HepG2 (cell line): ENCODE data around the gene CNTFR. TPM values are rescaled to one million over a fixed set of nuclear protein-coding genes. Genes with fewer than 3 reads are reported as not detected.

Source experiments
- ARNT2 ChIP-seq: sonication (generic); formaldehyde crosslinking; IDR thresholded peaks from 2 replicates; pipeline ENCODE4 v1.8.0; 2022; ENCODE audit warnings: mild to moderate bottlenecking, low read depth, missing genetic modification reagents, moderate library complexity
- ATF7 ChIP-seq, 2 experiments: fragments of 450-650 bp in 1 of 2; sonication (generic) in 1 of 2; formaldehyde crosslinking in 1 of 2; IDR thresholded peaks; 2 replicates each; pipeline versions ENCODE4 v1.4.0 to v1.6.1; 2016 to 2020; ENCODE audit warnings: antibody characterized with exemption in 1 of 2, mild to moderate bottlenecking in 1 of 2, missing genetic modification reagents in 1 of 2
- HHEX ChIP-seq: IDR thresholded peaks from 2 replicates; pipeline ENCODE4 v1.6.1; 2016; ENCODE audit warnings: control low read depth
- JDP2 ChIP-seq: sonication (generic); formaldehyde crosslinking; IDR thresholded peaks from 2 replicates; pipeline ENCODE4 v1.8.1; 2022; ENCODE audit warnings: missing genetic modification reagents, borderline replicate concordance
- MTF2 ChIP-seq: sonication (generic); formaldehyde crosslinking; IDR thresholded peaks from 2 replicates; pipeline ENCODE4 v1.5.0; 2020; ENCODE audit warnings: missing genetic modification reagents, borderline replicate concordance
- MYPOP ChIP-seq: sonication (generic); formaldehyde crosslinking; IDR thresholded peaks from 2 replicates; pipeline ENCODE4 v1.8.1; 2023; ENCODE audit warnings: mild to moderate bottlenecking, moderate library complexity, missing genetic modification reagents
- PHF21A ChIP-seq: sonication (generic); formaldehyde crosslinking; IDR thresholded peaks from 2 replicates; pipeline ENCODE4 v1.5.0; 2020; ENCODE audit warnings: mild to moderate bottlenecking, missing genetic modification reagents
- TGIF2 ChIP-seq: IDR thresholded peaks from 2 replicates; pipeline ENCODE4 v1.6.1; 2016; ENCODE audit warnings: control low read depth, missing compliant biosample characterization
- TOE1 ChIP-seq: sonication (generic); formaldehyde crosslinking; IDR thresholded peaks from 2 replicates; pipeline ENCODE4 v1.4.0; 2020; ENCODE audit warnings: mild to moderate bottlenecking, missing genetic modification reagents
- ZC3H13 ChIP-seq: sonication (generic); formaldehyde crosslinking; IDR thresholded peaks from 2 replicates; pipeline ENCODE4 v1.8.1; 2023; ENCODE audit warnings: mild to moderate bottlenecking, missing genetic modification reagents, moderate library complexity
- ZFP91 ChIP-seq: sonication (generic); formaldehyde crosslinking; IDR thresholded peaks from 2 replicates; pipeline ENCODE4 v1.9.0; 2022; ENCODE audit warnings: missing genetic modification reagents, mild to moderate bottlenecking, borderline replicate concordance
- ZKSCAN8 ChIP-seq: IDR thresholded peaks from 2 replicates; pipeline ENCODE4 v1.6.1; 2016; ENCODE audit warnings: borderline replicate concordance, missing genetic modification reagents, missing compliant biosample characterization
- ZNF281 ChIP-seq: sonication (generic); formaldehyde crosslinking; IDR thresholded peaks from 2 replicates; pipeline ENCODE4 v1.4.0; 2020; ENCODE audit warnings: missing genetic modification reagents, borderline replicate concordance
- ZNF362 ChIP-seq: sonication (generic); formaldehyde crosslinking; IDR thresholded peaks from 2 replicates; pipeline ENCODE4 v1.4.0; 2020; ENCODE audit warnings: missing genetic modification reagents, mild to moderate bottlenecking, borderline replicate concordance
- ZNF44 ChIP-seq: sonication (generic); formaldehyde crosslinking; IDR thresholded peaks from 2 replicates; pipeline ENCODE4 v1.5.1; 2020; ENCODE audit warnings: mild to moderate bottlenecking, missing genetic modification reagents
- ZNF614 ChIP-seq: IDR thresholded peaks from 2 replicates; pipeline ENCODE4 v1.6.1; 2018; ENCODE audit warnings: missing biosample characterization, missing genetic modification reagents, inconsistent platforms, borderline replicate concordance
- ZNF629 ChIP-seq: sonication (generic); formaldehyde crosslinking; conservative IDR thresholded peaks from 2 replicates; pipeline ENCODE4 v1.5.0; 2020; ENCODE audit warnings: missing genetic modification reagents
- ZNF639 ChIP-seq: conservative IDR thresholded peaks from 2 replicates; pipeline ENCODE4 v1.6.1; 2018; ENCODE audit warnings: missing genetic modification reagents
- ZNF883 ChIP-seq: sonication (generic); formaldehyde crosslinking; IDR thresholded peaks from 2 replicates; pipeline ENCODE4 v1.5.1; 2020; ENCODE audit warnings: mild to moderate bottlenecking, missing genetic modification reagents; ENCODE audit errors: not compliant biosample characterization
- polyA plus RNA-seq, 8 experiments: library from polyadenylated mRNA; depleted of rRNA in 3 of 8; stranded (reverse) in 7 of 8; unstranded in 1 of 8; fragments of >200 nt; fragmentation: Illumina TruSeq in 4 of 8; extraction: Trizol in 4 of 8; gene quantifications; 2 replicates each; pipeline versions ENCODE4 v1.2.1 to v1.2.3, GENCODE V29; 2011 to 2016; ENCODE audit warnings: low read depth in 4 of 8, missing spikeins in 1 of 8, mixed read lengths in 1 of 8; ENCODE audit not compliant: insufficient read depth in 1 of 8
- total RNA-seq, 5 experiments: library from RNA; depleted of rRNA; stranded (reverse); fragments of >200 nt; fragmentation: Illumina TruSeq; extraction: Trizol; gene quantifications; 2 replicates each; pipeline ENCODE4 v1.2.3, GENCODE V29; 2016; ENCODE audit warnings: low read depth in 1 of 5

Gene CNTFR
- total and polyA plus RNA-seq, 2 of the 13 experiments (the other 11 are each of a cell fraction or from before 2014, with no cell fraction given), result not detected

- TF ChIP-seq ZNF639, result peak; percentile 53
- TF ChIP-seq MTF2, result no peak
- TF ChIP-seq TGIF2, result peak; percentile 53
- no peak for TF ChIP-seq ZNF44 (CRISPR knock-in tag)
- no peak for TF ChIP-seq ZNF883
- TF ChIP-seq ZNF629 (CRISPR knock-in tag), result no peak
- no peak for TF ChIP-seq ATF7 (IDR thresholded peaks at IDR 0.05)
- TF ChIP-seq ATF7 (CRISPR knock-in tag; IDR thresholded peaks at IDR 0.05), result 0 out of 2 replicates have a peak, but pooled peaks have one; percentile 59
- TF ChIP-seq ARNT2 (CRISPR knock-in tag), result peak; percentile 73
- no peak for TF ChIP-seq JDP2 (CRISPR knock-in tag)
- TF ChIP-seq HHEX (CRISPR knock-in tag), result no peak
- TF ChIP-seq ZNF614, result 0 out of 2 replicates have a peak, but pooled peaks have one; percentile 17
- 0 out of 2 replicates have a peak, but pooled peaks have one; percentile 21 for TF ChIP-seq ZNF281 (CRISPR knock-in tag)
- TF ChIP-seq ZKSCAN8 (CRISPR knock-in tag), result no peak; the same call in 1 of the 2 replicates
- TF ChIP-seq TOE1, result no peak
- TF ChIP-seq MYPOP (CRISPR knock-in tag), result peak; percentile 48; the same call in 1 of the 2 replicates
- TF ChIP-seq ZFP91 (CRISPR knock-in tag), result no peak; the same call in none of the 2 replicates
- TF ChIP-seq ZNF362 (CRISPR knock-in tag), result no peak
- no peak for TF ChIP-seq ZC3H13 (CRISPR knock-in tag)
- no peak; the same call in 1 of the 2 replicates for TF ChIP-seq PHF21A
Observed at GRCh38 chr9:34611811-34612787, 22.6 kb upstream of the CNTFR start, which contains the start of gene RPP25L (continued).
